ENCODE data around the gene HOXA13.
A peak's percentile ranks its signal among the peaks of the same experiment; 100 is the strongest.

The HOXA13 gene

DNA sequence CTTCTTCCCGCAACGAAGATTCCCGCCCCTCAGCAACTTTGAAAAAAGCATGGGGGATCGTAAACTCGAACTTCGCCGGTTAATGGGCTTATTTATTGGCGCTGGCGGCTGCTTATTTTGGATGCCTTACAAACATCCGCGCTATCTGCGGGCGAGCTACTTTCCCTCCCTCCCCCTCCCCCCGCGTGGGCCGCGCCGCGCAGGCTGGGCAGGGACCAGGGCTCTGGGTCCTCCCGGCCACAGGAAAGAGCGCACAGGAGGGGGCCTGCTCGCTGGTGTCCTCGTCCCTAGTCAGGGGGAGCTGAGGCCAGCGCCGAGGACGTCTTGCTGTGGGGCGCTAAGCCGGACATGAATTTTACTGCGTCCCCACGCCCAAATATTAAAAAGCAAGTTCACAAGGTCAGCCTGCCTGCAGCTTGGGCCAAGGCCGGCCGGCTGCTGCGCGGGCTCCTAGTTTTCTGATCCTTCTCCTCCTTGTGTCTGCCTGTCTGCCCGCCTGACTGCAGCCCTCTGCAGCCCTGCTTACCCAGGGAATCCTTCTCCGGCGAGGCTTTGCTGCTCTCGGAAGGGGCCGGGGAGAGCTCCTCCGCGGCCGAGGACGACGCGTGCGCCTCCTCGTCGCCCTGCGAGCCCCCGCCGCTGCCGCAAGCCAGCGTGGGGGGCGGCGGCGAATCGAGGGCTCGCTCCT lies 26.9 kb downstream of the HOXA13 start:
- FAIRE-seq (no peak), DNase-seq (ENCODE audit: insufficient read length, low spot score) (peak; percentile 83)
- TF ChIP-seq POLR2A (IDR thresholded peaks at IDR 0.05; ENCODE audit: low read depth, low read length) = peak; percentile 81

DNA sequence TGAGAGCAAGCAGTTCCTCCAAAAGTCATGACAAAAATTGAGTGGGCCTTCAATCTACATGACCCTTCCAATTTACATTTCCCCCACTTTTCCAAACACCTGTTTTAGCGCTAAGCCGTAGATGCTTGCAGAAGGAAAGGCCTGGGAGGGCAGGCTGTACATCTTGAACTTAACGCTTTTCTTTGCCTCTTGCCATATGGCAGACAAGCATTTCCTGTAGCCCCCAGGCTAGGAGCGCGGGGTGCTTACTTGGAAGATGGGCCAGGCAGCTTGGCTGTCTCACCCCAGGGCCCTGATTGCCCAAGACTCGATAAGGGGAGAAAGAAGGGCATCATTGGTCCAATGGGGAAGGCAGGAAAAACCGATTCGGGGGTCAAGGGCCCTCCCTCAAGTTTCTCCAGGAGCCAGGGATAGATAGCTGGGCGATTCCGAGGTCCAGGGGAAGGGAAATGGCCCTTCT lies 27.5 kb downstream of the HOXA13 start:
- no peak for TF ChIP-seq POLR2A (IDR thresholded peaks at IDR 0.05; ENCODE audit: low read depth, low read length)
- no peak for FAIRE-seq
- DNase-seq (ENCODE audit: insufficient read length, low spot score) = no peak

DNA sequence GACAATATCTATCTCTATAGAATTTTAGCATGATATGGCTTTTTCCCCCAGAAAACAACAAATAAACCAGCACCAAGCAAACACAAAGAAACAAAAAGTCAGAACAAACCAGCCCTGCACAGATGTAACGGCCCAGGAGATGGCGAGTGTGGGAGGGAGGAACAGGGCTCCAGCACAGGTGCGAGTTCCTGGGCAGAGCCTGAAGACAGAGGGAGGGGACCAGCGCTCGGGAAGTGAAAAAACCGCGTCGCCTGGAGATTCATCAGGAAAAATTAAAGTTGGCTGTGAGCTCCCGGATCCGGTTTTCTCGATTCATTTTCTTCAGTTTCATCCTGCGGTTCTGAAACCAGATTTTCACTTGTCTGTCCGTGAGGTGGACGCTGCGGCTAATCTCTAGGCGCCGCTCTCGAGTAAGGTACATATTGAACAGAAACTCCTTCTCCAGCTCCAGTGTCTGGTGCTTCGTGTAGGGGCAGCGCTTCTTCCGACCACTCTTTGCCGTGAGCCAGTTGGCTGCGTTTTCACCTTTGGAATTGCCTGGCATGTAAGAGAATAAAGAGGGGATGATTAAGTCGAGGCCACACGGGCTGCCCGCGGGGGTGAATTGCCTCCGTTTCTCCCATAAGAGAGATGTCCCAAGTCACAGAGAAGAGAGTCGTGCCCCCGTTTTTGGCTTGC lies 28.1 kb downstream of the HOXA13 start:
- FAIRE-seq (no peak), DNase-seq (ENCODE audit: insufficient read length, low spot score) (no peak)
- no peak for TF ChIP-seq POLR2A (IDR thresholded peaks at IDR 0.05; ENCODE audit: low read depth, low read length)

DNA sequence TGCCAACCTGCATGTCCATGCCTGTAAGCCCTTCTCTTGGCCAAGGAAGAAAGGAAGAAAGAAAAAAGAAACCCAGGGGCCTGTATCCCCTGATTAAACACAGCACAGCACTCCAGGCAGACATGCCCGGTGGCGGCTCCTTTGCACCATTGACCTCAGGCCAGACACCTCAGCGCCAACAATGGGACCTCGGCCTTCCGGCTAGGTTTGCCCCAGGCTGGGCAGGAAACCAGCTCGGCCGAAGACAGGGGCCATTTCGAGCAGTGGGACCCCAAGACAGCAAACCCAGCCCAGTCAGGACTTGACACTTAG lies 28.6 kb downstream of the HOXA13 start:
- no peak for FAIRE-seq
- no peak for DNase-seq (ENCODE audit: insufficient read length, low spot score)
- no peak for TF ChIP-seq POLR2A (IDR thresholded peaks at IDR 0.05; ENCODE audit: low read depth, low read length)

DNA sequence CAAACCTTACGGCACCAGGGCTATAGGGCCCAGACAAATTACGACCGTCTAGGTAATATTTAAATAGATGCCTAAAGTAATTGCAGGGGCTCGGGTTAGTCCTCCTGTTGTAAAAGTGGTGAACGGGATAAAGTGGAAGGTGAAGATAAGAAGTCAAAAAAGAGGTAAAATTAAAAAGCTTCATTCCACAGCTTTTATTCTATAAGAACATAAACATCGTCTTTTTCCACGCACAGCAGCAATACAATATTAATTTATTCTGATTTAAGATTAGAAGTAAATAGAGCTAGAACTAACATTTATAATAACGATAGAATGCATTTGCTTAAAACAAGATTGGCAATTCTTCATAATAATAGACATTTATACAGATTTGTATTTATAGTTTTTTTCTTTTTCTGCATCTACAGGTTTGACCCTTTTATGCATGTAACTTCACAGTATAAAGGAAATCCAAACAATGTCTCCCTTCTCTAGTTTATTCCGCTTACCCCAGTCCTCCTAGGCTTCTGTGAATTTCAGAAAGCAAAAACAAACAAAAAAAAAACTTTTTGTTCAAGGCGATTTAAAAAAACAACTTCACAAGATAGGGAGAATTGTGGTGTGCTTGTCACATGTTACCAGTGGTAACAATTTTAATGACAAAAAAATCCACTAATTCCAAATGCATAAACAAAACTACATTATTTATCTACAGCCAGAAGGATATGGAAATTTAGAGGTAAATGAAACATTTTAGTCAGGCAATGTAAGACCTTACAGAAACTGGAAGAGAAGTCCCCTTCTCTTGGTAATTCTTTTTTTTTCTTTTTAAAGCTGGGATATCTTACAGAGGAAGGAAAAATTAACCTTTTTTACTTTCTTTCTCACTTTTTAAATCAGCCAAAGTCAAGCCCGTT lies 29.2 kb downstream of the HOXA13 start:
- no peak for TF ChIP-seq POLR2A (IDR thresholded peaks at IDR 0.05; ENCODE audit: low read depth, low read length)
- DNase-seq (ENCODE audit: insufficient read length, low spot score) (no peak), FAIRE-seq (no peak)

DNA sequence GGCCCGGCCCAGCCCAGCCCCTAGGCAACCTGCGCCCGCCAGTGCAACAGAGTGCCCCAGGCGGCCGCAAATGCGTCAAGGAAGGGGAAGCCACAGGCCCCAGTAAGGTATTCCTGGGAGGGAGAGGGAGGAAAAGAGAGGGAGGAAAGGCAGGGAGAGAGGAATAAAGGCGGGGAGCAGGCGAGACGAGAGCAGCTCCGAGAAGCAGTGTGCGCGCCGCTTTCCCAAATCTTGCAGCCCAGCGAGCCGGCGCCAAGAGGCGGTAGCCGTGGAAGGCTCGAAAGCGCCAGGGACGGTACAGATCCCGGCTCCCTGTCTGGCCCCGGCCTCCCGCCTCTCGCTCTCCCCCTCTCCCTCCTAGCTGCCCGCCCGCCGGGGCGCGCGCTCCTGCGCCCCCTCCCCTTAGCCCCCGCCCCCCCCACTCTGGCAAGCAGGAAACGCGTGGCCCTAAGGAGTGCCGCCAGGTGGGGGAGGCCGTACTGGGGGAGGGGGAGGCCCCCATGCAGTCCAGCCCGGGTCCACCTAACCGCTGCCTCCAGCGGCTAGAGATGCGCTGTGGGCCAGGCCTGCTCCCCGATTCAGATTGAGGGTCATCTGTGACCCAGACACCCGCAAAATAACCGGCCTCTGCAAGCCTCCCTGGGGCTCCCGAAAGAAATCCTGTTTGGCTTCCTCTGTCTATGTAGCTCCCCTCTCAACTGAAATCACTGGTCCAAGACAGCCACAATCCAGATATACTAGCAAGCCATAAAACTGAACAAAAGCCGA lies 30.0 kb downstream of the HOXA13 start:
- no peak for FAIRE-seq
- TF ChIP-seq POLR2A (IDR thresholded peaks at IDR 0.05; ENCODE audit: low read depth, low read length) = no peak
- no peak for DNase-seq (ENCODE audit: insufficient read length, low spot score)

DNA sequence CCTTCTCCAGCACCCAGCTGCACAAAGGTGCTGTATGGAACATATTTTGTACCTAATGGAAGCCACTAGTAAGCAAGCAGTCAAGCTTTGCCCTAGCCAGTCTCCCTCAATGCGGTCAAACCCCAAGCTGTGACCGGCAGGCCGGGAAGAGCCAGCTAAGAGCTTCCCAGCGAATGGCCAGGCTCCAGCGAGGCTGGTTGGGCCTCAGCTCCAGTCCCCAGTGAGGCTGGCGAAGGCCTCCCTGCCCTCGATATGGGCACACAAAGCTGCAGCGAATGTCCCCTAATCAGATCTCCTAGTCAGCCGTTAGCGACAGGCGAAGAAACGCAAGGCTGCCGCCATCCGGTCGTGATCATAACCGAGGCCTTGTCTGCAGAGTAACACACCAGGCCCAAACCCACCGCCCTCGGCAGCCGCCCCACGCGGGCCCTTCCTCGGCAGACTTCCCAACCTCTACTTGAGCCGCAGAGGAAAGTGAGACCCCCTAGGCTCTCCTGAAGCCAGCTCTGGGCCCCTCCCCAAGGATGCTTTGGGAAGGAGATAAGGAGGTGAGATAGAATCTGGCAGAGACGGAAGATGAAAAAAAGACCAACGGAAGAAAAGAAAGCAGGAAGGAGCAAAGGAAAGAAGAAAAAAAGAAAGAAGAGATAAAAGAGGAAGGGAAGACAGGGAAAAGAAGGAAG lies 31.5 kb downstream of the HOXA13 start:
- FAIRE-seq (no peak), DNase-seq (ENCODE audit: insufficient read length, low spot score) (no peak)

DNA sequence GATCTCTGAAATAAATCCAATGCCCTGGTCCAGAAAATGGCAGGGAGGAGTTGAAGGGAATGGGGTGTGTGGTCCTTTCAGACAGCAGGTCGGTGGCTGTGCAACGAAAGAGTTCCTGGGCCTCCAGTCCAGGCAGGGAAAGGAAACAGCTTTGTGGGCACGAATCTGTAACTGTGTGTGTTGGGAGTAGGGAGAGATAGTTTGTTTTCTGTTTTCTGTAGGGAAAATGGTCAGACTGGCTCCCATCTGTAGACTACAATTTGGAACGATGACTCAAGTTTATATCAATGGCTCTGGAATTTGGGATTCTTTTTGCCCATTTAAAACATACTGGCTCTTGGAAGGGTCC lies 32.0 kb downstream of the HOXA13 start:
- no peak for TF ChIP-seq POLR2A (IDR thresholded peaks at IDR 0.05; ENCODE audit: low read depth, low read length)
- DNase-seq (ENCODE audit: insufficient read length, low spot score) = no peak
- FAIRE-seq = no peak

More for the DNA sequence above, 31.5 kb downstream of the HOXA13 start:
- no peak for TF ChIP-seq POLR2A (IDR thresholded peaks at IDR 0.05; ENCODE audit: low read depth, low read length)

DNA sequence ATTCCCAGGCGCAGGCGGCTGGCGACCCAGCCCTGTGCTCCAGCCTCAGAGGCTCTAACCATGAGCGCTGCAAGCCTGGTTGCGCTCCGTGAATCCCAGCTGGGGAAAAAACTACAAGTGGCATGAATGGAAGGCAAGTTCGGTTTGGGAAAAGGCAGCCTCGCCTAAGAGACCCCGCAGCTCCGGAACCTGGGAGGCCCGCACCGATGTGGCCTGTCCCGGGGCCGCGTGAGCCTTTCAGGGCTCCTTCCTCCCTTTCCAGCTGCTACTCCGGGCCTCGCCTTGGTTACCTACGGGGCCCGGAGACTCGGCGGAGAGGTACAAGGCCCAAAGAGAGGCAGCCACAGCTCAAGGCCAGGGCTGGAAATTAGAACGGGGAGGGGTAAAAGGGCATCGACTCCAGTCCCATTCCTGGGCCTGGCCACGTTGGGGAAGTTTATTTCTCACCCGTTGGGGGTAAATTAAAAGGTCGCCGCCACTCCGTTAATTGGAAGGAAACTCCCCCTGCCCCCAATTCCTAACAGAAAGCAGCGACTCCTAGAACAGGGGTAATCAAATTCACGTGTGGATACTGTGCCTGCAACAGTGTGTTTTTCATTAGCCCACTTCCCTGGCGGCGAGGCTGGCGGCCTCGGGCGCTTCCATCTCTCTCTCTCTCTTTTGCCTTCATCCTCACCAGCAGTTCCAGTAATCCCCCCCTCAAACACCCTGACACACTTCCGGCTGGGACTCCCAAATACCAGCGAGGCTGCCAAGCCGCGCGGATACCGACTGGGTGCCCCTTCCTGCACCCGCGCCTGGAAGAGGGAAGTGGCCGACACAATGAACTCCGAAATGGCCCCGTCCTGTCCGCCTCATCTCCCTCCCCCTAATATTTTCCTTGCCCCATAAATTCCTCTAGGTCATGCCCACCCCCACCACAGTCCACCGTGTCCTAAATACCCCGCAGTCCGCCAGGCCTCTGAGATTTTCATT lies 33.1 kb downstream of the HOXA13 start:
- DNase-seq (ENCODE audit: insufficient read length, low spot score) = no peak
- TF ChIP-seq POLR2A (IDR thresholded peaks at IDR 0.05; ENCODE audit: low read depth, low read length) = no peak
- FAIRE-seq = no peak

DNA sequence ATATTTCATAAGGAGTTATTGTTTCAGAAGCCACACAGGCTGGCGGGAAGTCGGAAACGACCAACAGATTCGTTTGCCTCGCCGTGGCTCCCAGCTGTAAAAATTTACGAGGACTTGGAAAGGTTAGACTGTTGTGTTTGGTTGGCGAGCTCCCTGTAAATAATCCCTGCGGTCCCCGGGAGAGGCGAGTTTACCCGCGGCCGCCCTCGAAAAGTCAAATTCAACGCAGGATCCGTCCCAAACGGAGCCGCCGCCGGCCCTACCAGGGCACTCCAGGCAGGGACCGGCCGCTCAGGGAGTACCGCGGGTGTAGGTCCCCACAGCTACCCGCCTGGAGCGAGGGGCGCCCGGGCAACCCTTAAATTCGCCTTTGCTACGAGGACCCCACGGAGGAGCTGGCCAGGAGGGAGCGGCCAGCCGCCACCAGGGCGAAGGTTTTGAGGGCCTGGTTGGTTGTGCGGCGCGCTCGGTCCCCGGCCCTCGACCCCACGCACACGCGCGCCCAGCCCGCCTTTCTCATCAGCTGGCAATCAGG lies 33.8 kb downstream of the HOXA13 start:
- FAIRE-seq (no peak), DNase-seq (ENCODE audit: insufficient read length, low spot score) (no peak)
- no peak for TF ChIP-seq POLR2A (IDR thresholded peaks at IDR 0.05; ENCODE audit: low read depth, low read length)

DNA sequence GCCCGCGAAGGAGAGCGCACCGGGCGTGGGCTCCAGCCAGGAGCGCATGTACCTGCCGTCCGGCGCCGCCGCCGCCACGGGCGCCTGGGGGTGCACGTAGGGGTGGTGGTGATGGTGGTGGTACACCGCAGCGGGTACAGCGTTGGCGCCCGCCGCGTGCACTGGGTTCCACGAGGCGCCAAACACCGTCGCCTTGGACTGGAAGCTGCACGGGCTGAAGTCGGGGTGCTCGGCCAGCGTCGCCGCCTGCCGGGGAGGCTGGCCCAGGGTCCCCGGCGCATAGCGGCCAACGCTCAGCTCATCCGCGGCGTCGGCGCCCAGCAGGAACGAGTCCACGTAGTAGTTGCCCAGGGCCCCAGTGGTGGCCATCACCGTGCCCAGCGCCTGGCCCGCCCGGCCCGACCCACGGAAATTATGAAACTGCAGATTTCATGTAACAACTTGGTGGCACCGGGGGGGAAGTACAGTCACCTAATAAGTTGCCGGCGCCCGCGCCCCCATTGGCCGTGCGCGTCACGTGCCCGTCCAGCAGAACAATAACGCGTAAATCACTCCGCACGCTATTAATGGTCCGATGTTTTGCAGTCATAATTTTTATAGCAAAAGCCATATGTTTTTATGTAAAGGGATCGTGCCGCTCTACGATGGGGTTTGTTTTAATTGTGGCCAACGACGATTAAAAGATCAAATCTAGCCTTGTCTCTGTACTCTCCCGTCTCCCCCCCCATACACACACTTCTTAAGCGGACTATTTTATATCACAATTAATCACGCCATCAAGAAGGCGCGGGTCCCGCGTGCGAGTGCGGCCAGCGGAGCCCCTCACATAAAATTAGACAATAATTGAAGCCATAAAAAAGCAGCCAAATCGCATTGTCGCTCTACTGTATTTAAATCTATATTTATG lies 34.5 kb downstream of the HOXA13 start, which contains the start of gene HOXA9:
Gene HOXA9, minus strand, starts transcription at position 449 of the 907 bp plus-strand sequence. Its CDS starts 80 bp downstream, at position 369.
- peak; percentile 22; the same call in 1 of the 2 replicates for TF ChIP-seq POLR2A (IDR thresholded peaks at IDR 0.05; ENCODE audit: low read depth, low read length)
- no peak for DNase-seq (ENCODE audit: insufficient read length, low spot score)
- no peak for FAIRE-seq
